ENCODE measurements around the gene EPHB2.

Gene EPHB2

DNA sequence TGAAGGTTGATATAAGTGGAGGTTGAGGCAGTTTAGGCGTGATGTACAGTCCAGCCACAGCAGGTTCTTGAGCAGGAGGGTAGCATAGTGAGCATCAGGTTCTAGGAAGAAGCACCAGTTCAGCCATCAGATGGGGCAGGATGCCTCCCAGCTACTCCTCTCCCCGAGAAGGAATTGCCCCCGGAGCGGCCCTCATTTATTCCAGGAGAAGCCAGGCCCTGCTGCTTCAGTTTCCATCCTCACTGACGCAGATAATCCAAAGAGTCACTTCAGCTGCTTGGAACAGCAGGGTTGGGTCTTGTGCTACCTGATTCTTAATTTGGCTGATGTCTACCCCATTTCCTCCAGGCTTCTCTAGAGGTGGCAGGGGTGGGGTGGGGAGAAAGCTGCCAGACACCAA, 207.3 kb downstream of the EPHB2 start:
- DNase-seq: no peak
- H3K9me3 ChIP-seq (ENCODE audit: severe bottlenecking): no peaks in the 10 kb centered on the region
- no peaks in the 10 kb centered on the region for H3K27me3 ChIP-seq (ENCODE audit: insufficient read depth, low read depth, severe bottlenecking)
- H3K27ac ChIP-seq: peak overlapping the region; percentile 89
- H3K36me3 ChIP-seq: no peaks in the 10 kb centered on the region
- H3K4me3 ChIP-seq (ENCODE audit: low read depth, low read length): no peak overlapping the region
- TF ChIP-seq, protein P1, sequence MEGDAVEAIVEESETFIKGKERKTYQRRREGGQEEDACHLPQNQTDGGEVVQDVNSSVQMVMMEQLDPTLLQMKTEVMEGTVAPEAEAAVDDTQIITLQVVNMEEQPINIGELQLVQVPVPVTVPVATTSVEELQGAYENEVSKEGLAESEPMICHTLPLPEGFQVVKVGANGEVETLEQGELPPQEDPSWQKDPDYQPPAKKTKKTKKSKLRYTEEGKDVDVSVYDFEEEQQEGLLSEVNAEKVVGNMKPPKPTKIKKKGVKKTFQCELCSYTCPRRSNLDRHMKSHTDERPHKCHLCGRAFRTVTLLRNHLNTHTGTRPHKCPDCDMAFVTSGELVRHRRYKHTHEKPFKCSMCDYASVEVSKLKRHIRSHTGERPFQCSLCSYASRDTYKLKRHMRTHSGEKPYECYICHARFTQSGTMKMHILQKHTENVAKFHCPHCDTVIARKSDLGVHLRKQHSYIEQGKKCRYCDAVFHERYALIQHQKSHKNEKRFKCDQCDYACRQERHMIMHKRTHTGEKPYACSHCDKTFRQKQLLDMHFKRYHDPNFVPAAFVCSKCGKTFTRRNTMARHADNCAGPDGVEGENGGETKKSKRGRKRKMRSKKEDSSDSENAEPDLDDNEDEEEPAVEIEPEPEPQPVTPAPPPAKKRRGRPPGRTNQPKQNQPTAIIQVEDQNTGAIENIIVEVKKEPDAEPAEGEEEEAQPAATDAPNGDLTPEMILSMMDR (IDR thresholded peaks at IDR 0.05; ENCODE audit: low read depth, low read length): no peak

DNA sequence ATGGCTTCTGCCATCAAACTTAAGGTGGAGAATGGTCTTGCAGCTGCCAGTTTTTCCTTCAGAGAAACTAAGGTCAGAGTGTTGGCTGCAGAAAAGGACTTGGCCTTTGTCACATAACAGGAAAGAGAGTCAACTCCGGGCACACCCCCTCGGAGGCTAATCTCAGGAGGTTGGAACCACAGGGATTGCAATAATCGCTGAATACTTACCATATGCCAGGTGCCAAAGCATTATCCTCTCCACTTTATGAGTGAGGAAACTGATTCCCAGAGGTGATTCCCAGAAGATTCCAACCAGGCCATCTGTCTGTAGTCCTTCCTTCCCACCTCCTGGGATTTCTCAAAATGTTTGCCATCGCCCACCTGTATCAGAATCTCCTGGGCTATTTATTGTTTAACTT, 208.0 kb downstream of the EPHB2 start:
- Histone ChIP-seq H3K27me3 (ENCODE audit: insufficient read depth, low read depth, severe bottlenecking) (no peaks in the 10 kb centered on the region), H3K36me3 (no peaks in the 10 kb centered on the region), H3K27ac (peak overlapping the region; percentile 89), H3K4me3 (ENCODE audit: low read depth, low read length) (no peak overlapping the region), H3K9me3 (ENCODE audit: severe bottlenecking) (no peaks in the 10 kb centered on the region)
- TF ChIP-seq, protein P1 (IDR thresholded peaks at IDR 0.05; ENCODE audit: low read depth, low read length): no peak
- DNase-seq: peak; percentile 83

DNA sequence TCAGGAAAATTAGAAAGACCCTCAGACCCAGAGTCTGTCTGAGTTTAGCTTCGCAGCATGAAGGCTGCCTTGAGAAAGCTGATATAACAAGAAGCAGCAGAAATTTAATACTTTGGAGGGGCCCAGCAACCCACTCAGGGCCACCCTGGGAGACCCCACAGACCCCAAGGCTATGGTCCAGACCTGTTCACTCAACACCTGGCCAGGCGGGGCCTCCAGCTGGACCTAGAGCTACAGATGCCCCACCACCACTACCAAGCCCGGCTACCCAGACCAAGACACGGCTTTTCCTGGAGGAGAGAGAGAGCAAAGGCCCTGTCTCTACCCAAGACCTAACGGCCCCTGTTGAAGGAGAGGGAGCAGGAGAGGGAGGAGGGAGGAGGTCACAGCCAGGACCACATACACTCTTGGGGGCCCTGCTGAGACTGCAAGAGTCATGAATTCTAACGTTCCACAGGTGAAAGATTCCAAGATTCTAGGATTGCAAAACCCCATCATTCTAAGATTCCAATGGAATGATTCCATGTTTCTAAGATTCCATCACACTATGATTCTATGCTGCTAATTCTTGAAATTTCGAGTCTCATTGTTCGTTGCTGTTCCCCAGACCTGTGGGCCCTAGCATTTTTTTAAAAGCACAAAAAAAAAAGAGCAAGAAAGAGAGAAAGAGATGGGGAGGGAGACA, 208.8 kb downstream of the EPHB2 start:
- H3K27me3 ChIP-seq (ENCODE audit: insufficient read depth, low read depth, severe bottlenecking): no peaks in the 10 kb centered on the region
- TF ChIP-seq, protein P1 (IDR thresholded peaks at IDR 0.05; ENCODE audit: low read depth, low read length): no peak
- no peaks in the 10 kb centered on the region for H3K36me3 ChIP-seq
- no peaks in the 10 kb centered on the region for H3K9me3 ChIP-seq (ENCODE audit: severe bottlenecking)
- H3K27ac ChIP-seq: peak overlapping the region; percentile 89
- DNase-seq: no peak
- no peak overlapping the region for H3K4me3 ChIP-seq (ENCODE audit: low read depth, low read length)

DNA sequence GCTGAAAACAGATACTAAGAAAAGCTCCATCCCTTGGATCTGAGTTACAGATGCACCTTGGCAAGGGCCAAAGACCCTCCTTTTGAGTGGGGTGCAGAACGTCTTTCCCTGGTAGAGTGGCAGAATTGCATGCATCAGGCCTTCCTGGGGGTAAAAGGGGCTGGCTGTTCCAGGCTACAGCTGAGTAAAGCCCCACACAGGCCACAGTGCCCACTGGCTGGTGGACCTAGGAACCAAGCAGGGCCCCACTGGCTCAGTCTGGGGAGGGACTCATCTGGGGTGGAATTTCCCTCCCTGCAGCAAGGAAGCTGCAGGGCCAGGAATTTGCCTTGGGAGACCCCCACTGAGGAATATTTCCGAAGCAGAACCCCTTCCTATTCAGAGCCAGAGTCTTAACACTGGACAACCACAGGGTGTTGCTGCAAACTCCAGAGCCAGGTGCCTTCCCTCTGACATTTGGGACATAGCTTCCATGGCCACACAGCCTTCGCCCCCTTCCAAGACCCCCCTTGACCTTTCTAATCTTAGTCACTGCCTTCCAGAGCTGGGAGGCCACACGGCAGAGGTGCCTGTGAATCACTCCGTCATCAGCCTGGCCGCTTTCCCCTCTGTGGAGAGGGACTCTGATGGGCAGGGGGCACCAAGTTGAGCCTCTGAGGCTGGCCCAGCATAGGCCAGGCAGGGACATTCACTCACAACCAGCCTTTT, 209.5 kb downstream of the EPHB2 start:
- Histone ChIP-seq H3K36me3 (no peaks in the 10 kb centered on the region), H3K9me3 (ENCODE audit: severe bottlenecking) (no peaks in the 10 kb centered on the region), H3K27ac (no peak overlapping the region), H3K27me3 (ENCODE audit: insufficient read depth, low read depth, severe bottlenecking) (no peaks in the 10 kb centered on the region), H3K4me3 (ENCODE audit: low read depth, low read length) (no peak overlapping the region)
- TF ChIP-seq, protein P1 (IDR thresholded peaks at IDR 0.05; ENCODE audit: low read depth, low read length): no peak
- no peak for DNase-seq

DNA sequence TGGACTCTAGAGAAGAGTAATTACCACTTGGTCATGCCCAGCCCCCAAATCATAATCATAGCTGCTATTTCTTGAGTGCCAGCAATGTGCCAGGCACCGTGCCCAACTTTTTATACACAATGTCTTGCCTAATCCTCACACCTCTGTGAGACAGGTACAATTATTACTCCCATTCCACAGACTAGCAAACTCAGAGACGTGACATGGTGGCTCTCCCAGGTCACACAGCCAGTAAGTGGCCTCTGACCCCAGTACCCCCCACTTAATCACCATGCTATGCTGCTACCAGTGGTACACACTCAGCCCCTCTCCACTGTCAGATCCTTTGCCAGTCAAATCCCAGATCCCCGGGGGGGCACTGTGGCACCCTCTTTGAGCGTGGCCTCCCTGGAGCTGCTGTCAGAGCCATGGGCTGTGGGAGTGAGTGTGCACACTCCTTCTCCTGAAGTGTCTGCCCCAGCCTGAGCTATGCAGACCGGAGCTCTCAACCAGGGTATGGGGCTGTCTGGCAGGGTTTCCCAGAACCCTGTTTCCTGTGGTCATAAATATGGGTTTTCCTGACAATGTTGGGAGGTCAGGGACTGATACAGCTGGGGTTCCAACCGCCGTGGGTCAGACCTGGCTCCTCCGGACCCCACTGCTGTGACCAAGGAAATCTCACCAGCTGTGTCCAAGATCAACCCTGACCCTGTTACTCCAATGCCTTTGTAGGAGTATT, 210.3 kb downstream of the EPHB2 start:
- no peaks in the 10 kb centered on the region for H3K36me3 ChIP-seq
- no peak overlapping the region for H3K27ac ChIP-seq
- TF ChIP-seq, protein P1 (IDR thresholded peaks at IDR 0.05; ENCODE audit: low read depth, low read length): no peak
- H3K4me3 ChIP-seq (ENCODE audit: low read depth, low read length): no peak overlapping the region
- H3K9me3 ChIP-seq (ENCODE audit: severe bottlenecking): no peaks in the 10 kb centered on the region
- H3K27me3 ChIP-seq (ENCODE audit: insufficient read depth, low read depth, severe bottlenecking): no peaks in the 10 kb centered on the region
- DNase-seq: no peak
